ENCODE data around the gene HIVEP3.

- TF ChIP-seq EZH2 (IDR thresholded peaks at IDR 0.05), result no peak
- no peak for TF ChIP-seq POLR2AphosphoS5 (IDR thresholded peaks at IDR 0.05; ENCODE audit: borderline replicate concordance, low read depth, low read length)
- no peak for TF ChIP-seq FOXP2 (optimal IDR thresholded peaks at IDR 0.05; ENCODE audit: control extremely low read depth, extremely low read length, insufficient read depth)
These were observed 27.4 kb downstream of the HIVEP3 start for GRCh38 chr1:41891199-41891896.
